Lower leg skin (tissue), 3 donors: ENCODE measurements around the gene DNAJC8.

Experiments used
- CTCF ChIP-seq, 3 donors: fragments of 450-650 bp; IDR thresholded peaks; one replicate each; pipeline ENCODE4 v1.5.1; 2016; ENCODE audit warnings: antibody characterized with exemption in 3 of 3, mild to moderate bottlenecking in 3 of 3, moderate library complexity in 2 of 3
- POLR2A ChIP-seq, 2 donors: fragments of 450-650 bp; IDR thresholded peaks; one replicate each; pipeline ENCODE4 v1.6.1; 2016 to 2017; ENCODE audit warnings: antibody characterized with exemption in 2 of 2, mild to moderate bottlenecking in 1 of 2, moderate library complexity in 1 of 2

GRCh38 chr1:28280501-28280900 is 47.7 kb upstream of the DNAJC8 start:
- TF ChIP-seq CTCF (IDR thresholded peaks at IDR 0.05) (no peak), POLR2A (IDR thresholded peaks at IDR 0.05) (no peak)
